GM12892 (cell line): ENCODE data around the gene MYOC.

Source experiments
- DNase-seq: peaks from one replicate; pipeline ENCODE4 v3.0.0; 2011; ENCODE audit not compliant: insufficient read length
- FAIRE-seq: peaks from 2 replicates; lab custom pipeline; 2011; peaks lifted over from hg19 to GRCh38; lab: Jason Lieb, UNC
- POLR2A ChIP-seq: IDR thresholded peaks from 2 replicates; pipeline ENCODE4 v1.6.1; 2011; ENCODE audit warnings: low read depth, low read length, control low read depth
- POLR2AphosphoS5 ChIP-seq: IDR thresholded peaks from 2 replicates; pipeline ENCODE4 v1.6.1; 2011; ENCODE audit warnings: low read depth, low read length, control low read depth
- TAF1 ChIP-seq: IDR thresholded peaks from 2 replicates; pipeline ENCODE4 v1.6.1; 2011; ENCODE audit warnings: low read depth, mild to moderate bottlenecking, control low read depth, low read length, borderline replicate concordance

MYOC gene

GRCh38 chr1:171644805-171645483 lies 7.5 kb downstream of the MYOC start:
- DNase-seq = no peak
- FAIRE-seq = no peak
- no peak for TF ChIP-seq TAF1
- no peak for TF ChIP-seq POLR2AphosphoS5
- no peak for TF ChIP-seq POLR2A

- no peak for FAIRE-seq
- DNase-seq = no peak
- TF ChIP-seq POLR2A = no peak
- TF ChIP-seq TAF1 = no peak
- no peak for TF ChIP-seq POLR2AphosphoS5
These were observed 9.3 kb downstream of the MYOC start for GRCh38 chr1:171643156-171643555.

- TF ChIP-seq TAF1 = no peak
- TF ChIP-seq POLR2A = no peak
- no peak for TF ChIP-seq POLR2AphosphoS5
- DNase-seq = no peak
- FAIRE-seq = no peak
These were observed 10.3 kb downstream of the MYOC start for GRCh38 chr1:171642197-171642596.

- DNase-seq (no peak), FAIRE-seq (no peak)
- no peak for TF ChIP-seq TAF1
- TF ChIP-seq POLR2A = no peak
- no peak for TF ChIP-seq POLR2AphosphoS5
These were observed 11.2 kb downstream of the MYOC start for GRCh38 chr1:171641076-171641864.

GRCh38 chr1:171640225-171640624 lies 12.3 kb downstream of the MYOC start:
- FAIRE-seq = no peak
- DNase-seq = no peak
- TF ChIP-seq TAF1 = no peak
- TF ChIP-seq POLR2A = no peak
- TF ChIP-seq POLR2AphosphoS5 = no peak

GRCh38 chr1:171637928-171638576 lies 14.4 kb downstream of the MYOC start:
- no peak for FAIRE-seq
- TF ChIP-seq TAF1 (no peak), POLR2AphosphoS5 (no peak), POLR2A (no peak)
- no peak for DNase-seq

GRCh38 chr1:171636141-171636540 lies 16.3 kb downstream of the MYOC start:
- no peak for TF ChIP-seq POLR2A
- no peak for TF ChIP-seq TAF1
- no peak for TF ChIP-seq POLR2AphosphoS5
- DNase-seq (no peak), FAIRE-seq (no peak)

- TF ChIP-seq POLR2A (no peak), TAF1 (no peak), POLR2AphosphoS5 (no peak)
- FAIRE-seq = no peak
- no peak for DNase-seq
These were observed 16.8 kb downstream of the MYOC start for GRCh38 chr1:171635661-171636060.

- no peak for DNase-seq
- no peak for FAIRE-seq
- TF ChIP-seq TAF1 (no peak), POLR2A (no peak), POLR2AphosphoS5 (no peak)
These were observed 24.3 kb downstream of the MYOC start for GRCh38 chr1:171628225-171628624.

- DNase-seq = no peak
- no peak for TF ChIP-seq POLR2A
- TF ChIP-seq TAF1 = no peak
- no peak for TF ChIP-seq POLR2AphosphoS5
These were observed 25.5 kb downstream of the MYOC start for GRCh38 chr1:171627020-171627419.

GRCh38 chr1:171625225-171625624 lies 27.3 kb downstream of the MYOC start:
- no peak for DNase-seq
- FAIRE-seq = no peak
- TF ChIP-seq POLR2AphosphoS5 (no peak), POLR2A (no peak), TAF1 (no peak)

More at GRCh38 chr1:171627020-171627419, 25.5 kb downstream of the MYOC start:
- FAIRE-seq = no peak

- no peak for DNase-seq
- no peak for FAIRE-seq
- no peak for TF ChIP-seq POLR2A
- TF ChIP-seq TAF1 = no peak
- TF ChIP-seq POLR2AphosphoS5 = no peak
These were observed 28.7 kb downstream of the MYOC start for GRCh38 chr1:171623651-171624331.
